SK-N-SH treated with all-trans-retinoic acid at 6 μM for 48 hours (cell line): ENCODE results near the gene SLC30A9.

ENCODE experiments used
- ATAC-seq: fragments of 200-7000 bp; cut with Tn5 transposase; 3 replicates; pipeline ENCODE4 v1.9.1; 2020; ENCODE audit warnings: mild to moderate bottlenecking, moderate library complexity
- CSDC2 ChIP-seq: fragments of 250-450 bp; sonication (Bioruptor Pico); IDR thresholded peaks from 2 replicates; pipeline ENCODE4 v1.5.0; 2020; ENCODE audit warnings: mild to moderate bottlenecking, moderate library complexity
- ESRRG ChIP-seq: fragments of 250-450 bp; sonication (Bioruptor Pico); IDR thresholded peaks from 2 replicates; pipeline ENCODE4 v1.6.1; 2021; ENCODE audit warnings: mild to moderate bottlenecking
- GLIS3 ChIP-seq: fragments of 250-450 bp; sonication (Bioruptor Pico); IDR thresholded peaks from 2 replicates; pipeline ENCODE4 v1.5.0; 2020; ENCODE audit warnings: mild to moderate bottlenecking, moderate library complexity
- ISL1 ChIP-seq: fragments of 250-450 bp; sonication (Bioruptor Pico); IDR thresholded peaks from 2 replicates; pipeline ENCODE4 v2.1.2; 2022; ENCODE audit warnings: mild to moderate bottlenecking, moderate library complexity
- OSR1 ChIP-seq: fragments of 250-450 bp; sonication (Bioruptor Pico); IDR thresholded peaks from 2 replicates; pipeline ENCODE4 v1.8.0; 2022; ENCODE audit warnings: moderate library complexity, mild to moderate bottlenecking, inconsistent platforms
- SNAI2 ChIP-seq: fragments of 250-450 bp; sonication (Bioruptor Pico); IDR thresholded peaks from 2 replicates; pipeline ENCODE4 v1.5.0; 2020; ENCODE audit warnings: mild to moderate bottlenecking, moderate library complexity
- TCF4 ChIP-seq: fragments of 250-450 bp; sonication (Bioruptor Pico); IDR thresholded peaks from 2 replicates; pipeline ENCODE4 v1.8.0; 2021; ENCODE audit warnings: mild to moderate bottlenecking, moderate library complexity, borderline replicate concordance
- ZC3H10 ChIP-seq: fragments of 250-450 bp; sonication (Bioruptor Pico); IDR thresholded peaks from 2 replicates; pipeline ENCODE4 v1.5.1; 2021; ENCODE audit warnings: mild to moderate bottlenecking, moderate library complexity
- ZFP3 ChIP-seq: fragments of 250-450 bp; sonication (Bioruptor Pico); IDR thresholded peaks from 2 replicates; pipeline ENCODE4 v1.5.0; 2020; ENCODE audit warnings: mild to moderate bottlenecking, moderate library complexity
- ZNF565 ChIP-seq: fragments of 450-650 bp; formaldehyde crosslinking; conservative IDR thresholded peaks from 2 replicates; pipeline ENCODE4 v1.5.0; 2020; ENCODE audit warnings: low read depth, mild to moderate bottlenecking, moderate library complexity
- ZNF70 ChIP-seq: fragments of 450-650 bp; formaldehyde crosslinking; IDR thresholded peaks from 2 replicates; pipeline ENCODE4 v1.5.0; 2020; ENCODE audit warnings: mild to moderate bottlenecking, moderate library complexity
- ZNF8 ChIP-seq: fragments of 450-650 bp; formaldehyde crosslinking; IDR thresholded peaks from 2 replicates; pipeline ENCODE4 v1.5.0; 2020; ENCODE audit warnings: mild to moderate bottlenecking, moderate library complexity
- TF ChIP-seq, protein P1 (sequence below): fragments of 250-450 bp; sonication (Bioruptor Pico); IDR thresholded peaks from 2 replicates; pipeline ENCODE4 v1.5.0; 2020; ENCODE audit warnings: mild to moderate bottlenecking, moderate library complexity
- TF ChIP-seq, protein P2 (sequence below): fragments of 250-450 bp; sonication (Bioruptor Pico); IDR thresholded peaks from 2 replicates; pipeline ENCODE4 v1.8.0; 2021; ENCODE audit warnings: low read depth, mild to moderate bottlenecking, moderate library complexity, borderline replicate concordance
- TF ChIP-seq, protein P3 (sequence below): fragments of 250-450 bp; sonication (Bioruptor Pico); IDR thresholded peaks from 2 replicates; pipeline ENCODE4 v1.5.1; 2021; ENCODE audit warnings: mild to moderate bottlenecking, moderate library complexity
- TF ChIP-seq, protein P4 (sequence below): fragments of 250-450 bp; sonication (Bioruptor Pico); IDR thresholded peaks from 2 replicates; pipeline ENCODE4 v1.5.1; 2020; ENCODE audit warnings: low read depth, mild to moderate bottlenecking, moderate library complexity
- TF ChIP-seq, protein P5 (sequence below): fragments of 250-450 bp; sonication (Bioruptor Pico); IDR thresholded peaks from 2 replicates; pipeline ENCODE4 v1.8.0; 2020; ENCODE audit warnings: mild to moderate bottlenecking, moderate library complexity, borderline replicate concordance

SLC30A9 gene

DNA sequence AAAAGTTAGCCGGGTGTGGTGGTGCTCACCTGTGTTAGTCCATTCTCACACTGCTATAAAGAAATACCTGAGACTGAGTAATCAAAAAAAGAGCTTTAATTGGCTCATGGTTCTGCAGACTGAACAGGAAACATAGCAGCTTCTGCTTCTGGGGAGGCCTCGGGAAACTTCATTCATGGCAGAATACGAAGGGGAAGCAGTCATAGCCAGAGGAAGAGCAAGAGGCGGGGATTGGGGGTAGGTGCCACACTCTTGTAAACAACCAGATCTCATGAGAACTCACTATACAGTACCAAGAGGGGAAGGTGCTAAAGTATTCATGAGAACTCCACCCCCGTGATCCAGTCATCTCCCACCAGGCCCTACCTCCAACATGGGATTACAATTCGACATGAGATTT, 98.1 kb downstream of the SLC30A9 start:
- no peak for ATAC-seq
- TF ChIP-seq ZNF8 (CRISPR knock-in tag), result no peak
- TF ChIP-seq TCF4, result no peak
- no peak for TF ChIP-seq SNAI2
- TF ChIP-seq ZC3H10 (CRISPR knock-in tag), result no peak
- TF ChIP-seq OSR1 (CRISPR knock-in tag), result no peak
- TF ChIP-seq, protein P1, sequence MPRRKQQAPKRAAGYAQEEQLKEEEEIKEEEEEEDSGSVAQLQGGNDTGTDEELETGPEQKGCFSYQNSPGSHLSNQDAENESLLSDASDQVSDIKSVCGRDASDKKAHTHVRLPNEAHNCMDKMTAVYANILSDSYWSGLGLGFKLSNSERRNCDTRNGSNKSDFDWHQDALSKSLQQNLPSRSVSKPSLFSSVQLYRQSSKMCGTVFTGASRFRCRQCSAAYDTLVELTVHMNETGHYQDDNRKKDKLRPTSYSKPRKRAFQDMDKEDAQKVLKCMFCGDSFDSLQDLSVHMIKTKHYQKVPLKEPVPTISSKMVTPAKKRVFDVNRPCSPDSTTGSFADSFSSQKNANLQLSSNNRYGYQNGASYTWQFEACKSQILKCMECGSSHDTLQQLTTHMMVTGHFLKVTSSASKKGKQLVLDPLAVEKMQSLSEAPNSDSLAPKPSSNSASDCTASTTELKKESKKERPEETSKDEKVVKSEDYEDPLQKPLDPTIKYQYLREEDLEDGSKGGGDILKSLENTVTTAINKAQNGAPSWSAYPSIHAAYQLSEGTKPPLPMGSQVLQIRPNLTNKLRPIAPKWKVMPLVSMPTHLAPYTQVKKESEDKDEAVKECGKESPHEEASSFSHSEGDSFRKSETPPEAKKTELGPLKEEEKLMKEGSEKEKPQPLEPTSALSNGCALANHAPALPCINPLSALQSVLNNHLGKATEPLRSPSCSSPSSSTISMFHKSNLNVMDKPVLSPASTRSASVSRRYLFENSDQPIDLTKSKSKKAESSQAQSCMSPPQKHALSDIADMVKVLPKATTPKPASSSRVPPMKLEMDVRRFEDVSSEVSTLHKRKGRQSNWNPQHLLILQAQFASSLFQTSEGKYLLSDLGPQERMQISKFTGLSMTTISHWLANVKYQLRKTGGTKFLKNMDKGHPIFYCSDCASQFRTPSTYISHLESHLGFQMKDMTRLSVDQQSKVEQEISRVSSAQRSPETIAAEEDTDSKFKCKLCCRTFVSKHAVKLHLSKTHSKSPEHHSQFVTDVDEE (CRISPR knock-in tag), result no peak
- TF ChIP-seq, protein P2, sequence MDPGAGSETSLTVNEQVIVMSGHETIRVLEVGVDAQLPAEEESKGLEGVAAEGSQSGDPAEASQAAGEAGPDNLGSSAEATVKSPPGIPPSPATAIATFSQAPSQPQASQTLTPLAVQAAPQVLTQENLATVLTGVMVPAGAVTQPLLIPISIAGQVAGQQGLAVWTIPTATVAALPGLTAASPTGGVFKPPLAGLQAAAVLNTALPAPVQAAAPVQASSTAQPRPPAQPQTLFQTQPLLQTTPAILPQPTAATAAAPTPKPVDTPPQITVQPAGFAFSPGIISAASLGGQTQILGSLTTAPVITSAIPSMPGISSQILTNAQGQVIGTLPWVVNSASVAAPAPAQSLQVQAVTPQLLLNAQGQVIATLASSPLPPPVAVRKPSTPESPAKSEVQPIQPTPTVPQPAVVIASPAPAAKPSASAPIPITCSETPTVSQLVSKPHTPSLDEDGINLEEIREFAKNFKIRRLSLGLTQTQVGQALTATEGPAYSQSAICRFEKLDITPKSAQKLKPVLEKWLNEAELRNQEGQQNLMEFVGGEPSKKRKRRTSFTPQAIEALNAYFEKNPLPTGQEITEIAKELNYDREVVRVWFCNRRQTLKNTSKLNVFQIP, result no peak
- TF ChIP-seq ZNF70 (CRISPR knock-in tag), result no peak
- no peak for TF ChIP-seq ISL1 (CRISPR knock-in tag)
- no peak for TF ChIP-seq ZFP3
- TF ChIP-seq, protein P3, sequence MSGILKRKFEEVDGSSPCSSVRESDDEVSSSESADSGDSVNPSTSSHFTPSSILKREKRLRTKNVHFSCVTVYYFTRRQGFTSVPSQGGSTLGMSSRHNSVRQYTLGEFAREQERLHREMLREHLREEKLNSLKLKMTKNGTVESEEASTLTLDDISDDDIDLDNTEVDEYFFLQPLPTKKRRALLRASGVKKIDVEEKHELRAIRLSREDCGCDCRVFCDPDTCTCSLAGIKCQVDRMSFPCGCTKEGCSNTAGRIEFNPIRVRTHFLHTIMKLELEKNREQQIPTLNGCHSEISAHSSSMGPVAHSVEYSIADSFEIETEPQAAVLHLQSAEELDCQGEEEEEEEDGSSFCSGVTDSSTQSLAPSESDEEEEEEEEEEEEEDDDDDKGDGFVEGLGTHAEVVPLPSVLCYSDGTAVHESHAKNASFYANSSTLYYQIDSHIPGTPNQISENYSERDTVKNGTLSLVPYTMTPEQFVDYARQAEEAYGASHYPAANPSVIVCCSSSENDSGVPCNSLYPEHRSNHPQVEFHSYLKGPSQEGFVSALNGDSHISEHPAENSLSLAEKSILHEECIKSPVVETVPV, result no peak
- TF ChIP-seq, protein P4, sequence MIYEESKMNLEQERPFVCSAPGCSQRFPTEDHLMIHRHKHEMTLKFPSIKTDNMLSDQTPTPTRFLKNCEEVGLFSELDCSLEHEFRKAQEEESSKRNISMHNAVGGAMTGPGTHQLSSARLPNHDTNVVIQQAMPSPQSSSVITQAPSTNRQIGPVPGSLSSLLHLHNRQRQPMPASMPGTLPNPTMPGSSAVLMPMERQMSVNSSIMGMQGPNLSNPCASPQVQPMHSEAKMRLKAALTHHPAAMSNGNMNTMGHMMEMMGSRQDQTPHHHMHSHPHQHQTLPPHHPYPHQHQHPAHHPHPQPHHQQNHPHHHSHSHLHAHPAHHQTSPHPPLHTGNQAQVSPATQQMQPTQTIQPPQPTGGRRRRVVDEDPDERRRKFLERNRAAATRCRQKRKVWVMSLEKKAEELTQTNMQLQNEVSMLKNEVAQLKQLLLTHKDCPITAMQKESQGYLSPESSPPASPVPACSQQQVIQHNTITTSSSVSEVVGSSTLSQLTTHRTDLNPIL (CRISPR knock-in tag), result no peak
- no peak for TF ChIP-seq GLIS3 (CRISPR knock-in tag)
- TF ChIP-seq, protein P5, sequence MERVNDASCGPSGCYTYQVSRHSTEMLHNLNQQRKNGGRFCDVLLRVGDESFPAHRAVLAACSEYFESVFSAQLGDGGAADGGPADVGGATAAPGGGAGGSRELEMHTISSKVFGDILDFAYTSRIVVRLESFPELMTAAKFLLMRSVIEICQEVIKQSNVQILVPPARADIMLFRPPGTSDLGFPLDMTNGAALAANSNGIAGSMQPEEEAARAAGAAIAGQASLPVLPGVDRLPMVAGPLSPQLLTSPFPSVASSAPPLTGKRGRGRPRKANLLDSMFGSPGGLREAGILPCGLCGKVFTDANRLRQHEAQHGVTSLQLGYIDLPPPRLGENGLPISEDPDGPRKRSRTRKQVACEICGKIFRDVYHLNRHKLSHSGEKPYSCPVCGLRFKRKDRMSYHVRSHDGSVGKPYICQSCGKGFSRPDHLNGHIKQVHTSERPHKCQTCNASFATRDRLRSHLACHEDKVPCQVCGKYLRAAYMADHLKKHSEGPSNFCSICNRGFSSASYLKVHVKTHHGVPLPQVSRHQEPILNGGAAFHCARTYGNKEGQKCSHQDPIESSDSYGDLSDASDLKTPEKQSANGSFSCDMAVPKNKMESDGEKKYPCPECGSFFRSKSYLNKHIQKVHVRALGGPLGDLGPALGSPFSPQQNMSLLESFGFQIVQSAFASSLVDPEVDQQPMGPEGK (CRISPR knock-in tag), result no peak
- TF ChIP-seq ZNF565, result no peak

DNA sequence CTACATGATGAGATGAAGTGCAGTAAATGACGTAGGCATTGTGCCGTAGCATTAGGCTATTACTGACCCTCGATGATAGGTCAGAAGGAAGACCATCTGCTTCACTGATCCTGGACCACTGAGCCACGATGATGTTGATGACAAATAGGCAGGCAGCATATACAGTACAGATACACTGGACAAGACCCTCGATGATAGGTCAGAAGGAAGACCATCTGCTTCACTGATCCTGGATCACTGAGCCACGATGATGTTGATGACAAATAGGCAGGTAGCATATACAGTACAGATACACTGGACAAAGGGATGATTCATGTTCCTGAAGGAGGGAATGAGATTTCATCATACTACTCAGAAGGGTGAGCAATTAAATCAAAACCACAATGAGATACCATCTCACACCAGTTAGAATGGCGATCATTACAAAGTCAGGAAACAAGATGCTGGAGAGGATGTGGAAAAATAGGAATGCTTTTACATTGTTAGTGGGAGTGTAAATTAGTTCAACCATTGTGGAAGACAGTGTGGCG, 111.2 kb downstream of the SLC30A9 start:
- TF ChIP-seq ZC3H10 (CRISPR knock-in tag), result no peak
- TF ChIP-seq ZNF70 (CRISPR knock-in tag), result no peak
- TF ChIP-seq CSDC2 (CRISPR knock-in tag), result no peak
- no peak for TF ChIP-seq ZNF8 (CRISPR knock-in tag)
- no peak for TF ChIP-seq TCF4
- no peak for TF ChIP-seq ESRRG (CRISPR knock-in tag)
- TF ChIP-seq, protein P5 (CRISPR knock-in tag), result no peak
- TF ChIP-seq ZFP3, result no peak
- no peak for TF ChIP-seq OSR1 (CRISPR knock-in tag)
- TF ChIP-seq SNAI2, result no peak
- TF ChIP-seq, protein P3, result no peak
- no peak for TF ChIP-seq ISL1 (CRISPR knock-in tag)
- no peak for ATAC-seq
